Mucosa of rectum (tissue), 2 donors: ENCODE data around the gene GNAQ.

ENCODE experiments used
- H3K27ac ChIP-seq, 2 donors: one replicate each; pipeline ENCODE4 v1.7.0; 2013; ENCODE audit warnings: inconsistent platforms in 2 of 2, low read depth in 2 of 2, low read length in 2 of 2
- H3K27me3 ChIP-seq, 2 donors: one replicate each; pipeline ENCODE4 v1.7.0; 2013; ENCODE audit warnings: low read length in 2 of 2; ENCODE audit not compliant: control insufficient read depth in 2 of 2, insufficient read depth in 2 of 2
- H3K36me3 ChIP-seq, 2 donors: one replicate each; pipeline ENCODE4 v1.7.0; 2013; ENCODE audit warnings: low read length in 2 of 2; ENCODE audit not compliant: control insufficient read depth in 2 of 2, insufficient read depth in 2 of 2
- H3K4me1 ChIP-seq, 2 donors: one replicate each; pipeline ENCODE4 v1.7.0; 2013; ENCODE audit warnings: low read length in 2 of 2, mild to moderate bottlenecking in 1 of 2; ENCODE audit not compliant: control insufficient read depth in 2 of 2, insufficient read depth in 2 of 2
- H3K4me3 ChIP-seq, 2 donors: one replicate each; pipeline ENCODE4 v1.7.0; 2013; ENCODE audit warnings: low read length in 2 of 2
- H3K9ac ChIP-seq, 2 donors: one replicate each; pipeline ENCODE4 v1.7.0; 2013; ENCODE audit warnings: low read length in 2 of 2, low read depth in 1 of 2, mild to moderate bottlenecking in 1 of 2
- H3K9me3 ChIP-seq, 2 donors: one replicate each; pipeline ENCODE4 v1.7.0; 2013; ENCODE audit warnings: low read length in 2 of 2; ENCODE audit not compliant: control insufficient read depth in 2 of 2
- donor health status: healthy.
- donor health status: Normal muscosa, but diverticular disease.

GNAQ gene

GRCh38 chr9:77748214-77748772 is 283.3 kb downstream of the GNAQ start:
- H3K9ac ChIP-seq, result no peak overlapping the region
- H3K4me3 ChIP-seq, result no peak overlapping the region
- peaks cover 3 to 4% of the 10 kb centered on the region in 2 donors for H3K4me1 ChIP-seq
- H3K36me3 ChIP-seq, result no peaks in the 10 kb centered on the region
- H3K27ac ChIP-seq, result no peak overlapping the region
- no peaks in the 10 kb centered on the region for H3K9me3 ChIP-seq
- H3K27me3 ChIP-seq, result no peaks in the 10 kb centered on the region

DNA sequence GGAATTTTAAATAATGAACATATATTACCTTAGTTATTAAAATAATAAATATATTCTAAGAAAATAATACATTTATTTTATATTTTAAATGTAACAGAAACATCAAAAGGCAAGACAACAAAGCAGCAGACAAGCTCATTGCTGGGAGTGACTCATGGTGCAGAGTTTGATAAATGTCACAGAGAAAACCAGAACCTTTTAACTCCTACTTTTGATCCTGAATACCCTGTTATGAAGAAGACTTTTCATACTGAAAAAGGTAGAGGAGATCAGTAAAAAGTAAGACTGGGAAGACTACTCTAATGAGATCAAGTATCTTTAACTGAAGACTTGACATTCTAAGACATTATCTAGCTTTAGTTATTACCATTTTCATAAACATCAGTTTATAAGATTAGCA is 284.4 kb downstream of the GNAQ start:
- H3K9ac ChIP-seq, result no peak overlapping the region
- H3K4me1 ChIP-seq, result peaks cover 3 to 4% of the 10 kb centered on the region in 2 donors
- H3K4me3 ChIP-seq, result no peak overlapping the region
- no peaks in the 10 kb centered on the region for H3K36me3 ChIP-seq
- H3K27me3 ChIP-seq, result no peaks in the 10 kb centered on the region
- H3K9me3 ChIP-seq, result no peaks in the 10 kb centered on the region
- H3K27ac ChIP-seq, result no peak overlapping the region

DNA sequence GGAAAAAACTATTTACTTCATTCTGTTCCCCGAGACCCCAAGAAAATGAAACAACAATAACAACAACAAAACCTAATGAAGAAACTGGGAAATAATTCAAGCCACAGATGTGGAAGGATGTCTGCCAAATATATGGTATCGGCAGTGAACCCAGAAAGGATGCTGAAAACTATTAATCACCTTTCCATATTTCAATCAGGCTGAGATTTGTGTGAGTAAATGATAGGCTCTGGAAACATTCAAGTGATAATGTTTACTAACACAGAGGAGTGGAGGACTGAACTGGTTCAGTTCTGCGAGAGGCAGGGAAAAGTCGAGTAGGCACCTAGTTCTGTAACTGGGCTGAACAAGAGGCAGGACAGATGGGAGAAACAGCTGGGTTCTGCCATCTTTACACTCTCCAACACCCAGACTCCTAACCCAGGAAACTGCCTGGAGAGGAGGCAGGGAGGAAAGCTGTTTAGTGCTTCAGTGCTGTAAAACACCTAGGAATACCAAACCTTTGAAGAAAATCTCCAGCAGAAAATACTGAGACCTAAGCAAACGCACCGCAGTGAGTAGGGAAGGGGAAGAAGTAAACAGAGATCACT is 286.7 kb downstream of the GNAQ start:
- Histone ChIP-seq H3K27ac (no peak overlapping the region), H3K9me3 (no peaks in the 10 kb centered on the region), H3K36me3 (no peaks in the 10 kb centered on the region), H3K4me1 (no peaks in the 10 kb centered on the region), H3K27me3 (no peaks in the 10 kb centered on the region), H3K9ac (no peak overlapping the region), H3K4me3 (no peak overlapping the region)

- H3K9ac ChIP-seq, result no peak overlapping the region
- no peaks in the 10 kb centered on the region for H3K36me3 ChIP-seq
- no peaks in the 10 kb centered on the region for H3K27me3 ChIP-seq
- no peak overlapping the region for H3K27ac ChIP-seq
- H3K4me1 ChIP-seq, result no peaks in the 10 kb centered on the region
- no peaks in the 10 kb centered on the region for H3K9me3 ChIP-seq
- no peak overlapping the region for H3K4me3 ChIP-seq
Observed at GRCh38 chr9:77743386-77743785, 288.2 kb downstream of the GNAQ start.

- Histone ChIP-seq H3K36me3 (no peaks in the 10 kb centered on the region), H3K4me1 (no peaks in the 10 kb centered on the region), H3K27me3 (no peaks in the 10 kb centered on the region)
Observed at GRCh38 chr9:77738932-77739331, 292.7 kb downstream of the GNAQ start.

GRCh38 chr9:77735494-77735893 is 296.1 kb downstream of the GNAQ start:
- Histone ChIP-seq H3K27ac (no peak overlapping the region), H3K27me3 (no peaks in the 10 kb centered on the region), H3K4me1 (peaks cover 0 to 4% of the 10 kb centered on the region in 2 donors), H3K9ac (no peak overlapping the region), H3K9me3 (no peaks in the 10 kb centered on the region), H3K36me3 (no peaks in the 10 kb centered on the region), H3K4me3 (no peak overlapping the region)

More at GRCh38 chr9:77738932-77739331, 292.7 kb downstream of the GNAQ start:
- Histone ChIP-seq H3K9ac (no peak overlapping the region), H3K4me3 (no peak overlapping the region), H3K27ac (no peak overlapping the region), H3K9me3 (no peaks in the 10 kb centered on the region)

DNA sequence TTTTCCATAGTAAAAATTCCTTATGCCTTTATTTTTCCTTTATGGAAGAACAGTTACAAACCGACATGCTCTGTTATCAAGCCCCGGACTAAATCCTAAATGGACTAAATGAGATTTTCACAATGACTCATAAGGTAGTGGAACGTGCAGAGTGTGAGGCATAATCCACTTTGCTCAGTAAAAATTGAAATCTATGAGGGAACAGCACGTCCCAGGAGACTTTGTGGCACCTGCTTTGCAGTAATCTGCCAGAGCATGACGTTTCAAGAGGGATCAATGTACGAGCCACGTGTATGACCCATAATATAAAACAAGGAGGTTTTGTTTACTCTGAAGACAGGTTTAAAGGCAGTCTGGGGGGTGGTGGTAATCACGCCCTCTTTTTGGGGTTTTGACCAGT is 299.7 kb downstream of the GNAQ start:
- Histone ChIP-seq H3K36me3 (peaks cover 9 to 12% of the 10 kb centered on the region in 2 donors), H3K4me1 (peaks cover 0 to 4% of the 10 kb centered on the region in 2 donors), H3K9me3 (no peaks in the 10 kb centered on the region), H3K27me3 (no peaks in the 10 kb centered on the region), H3K27ac (no peak overlapping the region), H3K9ac (no peak overlapping the region), H3K4me3 (no peak overlapping the region)

- Histone ChIP-seq H3K27me3 (no peaks in the 10 kb centered on the region), H3K9me3 (no peaks in the 10 kb centered on the region), H3K4me3 (no peak overlapping the region), H3K36me3 (peaks cover 13% of the 10 kb centered on the region in 2 donors), H3K4me1 (peaks cover 0 to 4% of the 10 kb centered on the region in 2 donors), H3K9ac (no peak overlapping the region), H3K27ac (no peak overlapping the region)
Observed at GRCh38 chr9:77731008-77731698, 300.5 kb downstream of the GNAQ start.

GRCh38 chr9:77729177-77729576 is 302.4 kb downstream of the GNAQ start:
- H3K9ac ChIP-seq, result no peak overlapping the region
- H3K36me3 ChIP-seq, result peaks cover 13 to 18% of the 10 kb centered on the region in 2 donors
- no peaks in the 10 kb centered on the region for H3K27me3 ChIP-seq
- no peak overlapping the region for H3K27ac ChIP-seq
- no peaks in the 10 kb centered on the region for H3K9me3 ChIP-seq
- no peak overlapping the region for H3K4me3 ChIP-seq
- H3K4me1 ChIP-seq, result peaks cover 0 to 4% of the 10 kb centered on the region in 2 donors

GRCh38 chr9:77726814-77727213 is 304.8 kb downstream of the GNAQ start:
- peaks cover 13 to 18% of the 10 kb centered on the region in 2 donors for H3K36me3 ChIP-seq
- no peak overlapping the region for H3K4me3 ChIP-seq

More at GRCh38 chr9:77726814-77727213, 304.8 kb downstream of the GNAQ start:
- H3K9me3 ChIP-seq, result no peaks in the 10 kb centered on the region
- no peak overlapping the region for H3K9ac ChIP-seq
- H3K27ac ChIP-seq, result no peak overlapping the region
- peaks cover 0 to 4% of the 10 kb centered on the region in 2 donors for H3K4me1 ChIP-seq
- no peaks in the 10 kb centered on the region for H3K27me3 ChIP-seq
